ENCODE measurements around the gene MRPS6.

The MRPS6 gene

GRCh38 chr21:34180826-34181359 lies 107.5 kb downstream of the MRPS6 start:
- Histone ChIP-seq H3K9me3 (ENCODE audit: control insufficient read depth, low read length) (no peaks in the 10 kb centered on the region), H3K4me1 (ENCODE audit: control insufficient read depth, insufficient read depth, low read length, poor library complexity, severe bottlenecking) (peaks cover 5% of the 10 kb centered on the region), H3K36me3 (ENCODE audit: control insufficient read depth, insufficient read depth, low read length) (peaks cover 6% of the 10 kb centered on the region), H3K4me3 (ENCODE audit: extremely low read depth, insufficient read depth, low read length, poor library complexity, severe bottlenecking) (no peak overlapping the region), H3K27ac (ENCODE audit: low read depth, low read length, severe bottlenecking) (peak overlapping the region; percentile 72)
- WGBS, 2 experiments (ENCODE audit: insufficient coverage in 2 of 2): 51 to 53% methylated on average over 6 to 9 of the region's 10 CpGs

- WGBS, 2 experiments (ENCODE audit: insufficient coverage in 2 of 2): 68 to 86% methylated on average over 5 of the region's 8 CpGs
- H3K36me3 ChIP-seq (ENCODE audit: control insufficient read depth, insufficient read depth, low read length): peaks cover 6% of the 10 kb centered on the region
- no peaks in the 10 kb centered on the region for H3K9me3 ChIP-seq (ENCODE audit: control insufficient read depth, low read length)
- H3K4me3 ChIP-seq (ENCODE audit: extremely low read depth, insufficient read depth, low read length, poor library complexity, severe bottlenecking): no peak overlapping the region
- peak overlapping the region; percentile 72 for H3K27ac ChIP-seq (ENCODE audit: low read depth, low read length, severe bottlenecking)
- peaks cover 5% of the 10 kb centered on the region for H3K4me1 ChIP-seq (ENCODE audit: control insufficient read depth, insufficient read depth, low read length, poor library complexity, severe bottlenecking)
Observed at GRCh38 chr21:34181431-34182039, 108.2 kb downstream of the MRPS6 start.

- Histone ChIP-seq H3K36me3 (ENCODE audit: control insufficient read depth, insufficient read depth, low read length) (peaks cover 6% of the 10 kb centered on the region), H3K4me3 (ENCODE audit: extremely low read depth, insufficient read depth, low read length, poor library complexity, severe bottlenecking) (no peak overlapping the region), H3K9me3 (ENCODE audit: control insufficient read depth, low read length) (no peaks in the 10 kb centered on the region), H3K4me1 (ENCODE audit: control insufficient read depth, insufficient read depth, low read length, poor library complexity, severe bottlenecking) (peaks cover 5% of the 10 kb centered on the region), H3K27ac (ENCODE audit: low read depth, low read length, severe bottlenecking) (no peak overlapping the region)
- WGBS, 2 experiments (ENCODE audit: insufficient coverage in 2 of 2): 80 to 93% methylated on average over 1 to 3 of the region's 3 CpGs
Observed at GRCh38 chr21:34182436-34182835, 109.1 kb downstream of the MRPS6 start.

- Histone ChIP-seq H3K4me1 (ENCODE audit: control insufficient read depth, insufficient read depth, low read length, poor library complexity, severe bottlenecking) (peaks cover 5% of the 10 kb centered on the region), H3K36me3 (ENCODE audit: control insufficient read depth, insufficient read depth, low read length) (peaks cover 6% of the 10 kb centered on the region), H3K4me3 (ENCODE audit: extremely low read depth, insufficient read depth, low read length, poor library complexity, severe bottlenecking) (no peak overlapping the region), H3K27ac (ENCODE audit: low read depth, low read length, severe bottlenecking) (no peak overlapping the region), H3K9me3 (ENCODE audit: control insufficient read depth, low read length) (no peaks in the 10 kb centered on the region)
- whole genome bisulfite sequencing, 2 experiments (ENCODE audit: insufficient coverage in 2 of 2): 86 to 90% methylated on average over 3 to 5 of the region's 5 CpGs
Observed at GRCh38 chr21:34183331-34183928, 110.1 kb downstream of the MRPS6 start.

GRCh38 chr21:34184232-34184631 lies 110.9 kb downstream of the MRPS6 start:
- H3K36me3 ChIP-seq (ENCODE audit: control insufficient read depth, insufficient read depth, low read length): peaks cover 6% of the 10 kb centered on the region
- H3K4me3 ChIP-seq (ENCODE audit: extremely low read depth, insufficient read depth, low read length, poor library complexity, severe bottlenecking): no peak overlapping the region
- H3K27ac ChIP-seq (ENCODE audit: low read depth, low read length, severe bottlenecking): no peak overlapping the region
- H3K9me3 ChIP-seq (ENCODE audit: control insufficient read depth, low read length): no peaks in the 10 kb centered on the region
- peaks cover 5% of the 10 kb centered on the region for H3K4me1 ChIP-seq (ENCODE audit: control insufficient read depth, insufficient read depth, low read length, poor library complexity, severe bottlenecking)
- 75 to 95% methylated on average over 2 to 3 of the region's 5 CpGs for WGBS, 2 experiments (ENCODE audit: insufficient coverage in 2 of 2)

- H3K9me3 ChIP-seq (ENCODE audit: control insufficient read depth, low read length): no peaks in the 10 kb centered on the region
- H3K27ac ChIP-seq (ENCODE audit: low read depth, low read length, severe bottlenecking): no peak overlapping the region
- H3K4me1 ChIP-seq (ENCODE audit: control insufficient read depth, insufficient read depth, low read length, poor library complexity, severe bottlenecking): peaks cover 1% of the 10 kb centered on the region
- WGBS, 2 experiments (ENCODE audit: insufficient coverage in 2 of 2): 95 to 96% methylated on average over 11 to 13 of the region's 15 CpGs
- H3K36me3 ChIP-seq (ENCODE audit: control insufficient read depth, insufficient read depth, low read length): peaks cover 6% of the 10 kb centered on the region
- no peak overlapping the region for H3K4me3 ChIP-seq (ENCODE audit: extremely low read depth, insufficient read depth, low read length, poor library complexity, severe bottlenecking)
Observed at GRCh38 chr21:34185026-34185750, 111.8 kb downstream of the MRPS6 start.

GRCh38 chr21:34186109-34186719 lies 112.8 kb downstream of the MRPS6 start:
- Histone ChIP-seq H3K27ac (ENCODE audit: low read depth, low read length, severe bottlenecking) (no peak overlapping the region), H3K36me3 (ENCODE audit: control insufficient read depth, insufficient read depth, low read length) (peaks cover 6% of the 10 kb centered on the region), H3K9me3 (ENCODE audit: control insufficient read depth, low read length) (no peaks in the 10 kb centered on the region), H3K4me1 (ENCODE audit: control insufficient read depth, insufficient read depth, low read length, poor library complexity, severe bottlenecking) (peaks cover 4% of the 10 kb centered on the region), H3K4me3 (ENCODE audit: extremely low read depth, insufficient read depth, low read length, poor library complexity, severe bottlenecking) (no peak overlapping the region)
- WGBS, 2 experiments (ENCODE audit: insufficient coverage in 2 of 2): 94 to 95% methylated on average over 11 to 12 of the region's 12 CpGs

GRCh38 chr21:34187935-34188334 lies 114.6 kb downstream of the MRPS6 start:
- WGBS, 2 experiments (ENCODE audit: insufficient coverage in 2 of 2): 80 to 96% methylated on average over 1 to 6 of the region's 6 CpGs
- H3K4me3 ChIP-seq (ENCODE audit: extremely low read depth, insufficient read depth, low read length, poor library complexity, severe bottlenecking): no peak overlapping the region
- H3K9me3 ChIP-seq (ENCODE audit: control insufficient read depth, low read length): no peaks in the 10 kb centered on the region
- H3K36me3 ChIP-seq (ENCODE audit: control insufficient read depth, insufficient read depth, low read length): no peaks in the 10 kb centered on the region
- no peak overlapping the region for H3K27ac ChIP-seq (ENCODE audit: low read depth, low read length, severe bottlenecking)
- peaks cover 7% of the 10 kb centered on the region for H3K4me1 ChIP-seq (ENCODE audit: control insufficient read depth, insufficient read depth, low read length, poor library complexity, severe bottlenecking)

GRCh38 chr21:34189506-34189905 lies 116.1 kb downstream of the MRPS6 start:
- Histone ChIP-seq H3K4me1 (ENCODE audit: control insufficient read depth, insufficient read depth, low read length, poor library complexity, severe bottlenecking) (peaks cover 7% of the 10 kb centered on the region), H3K4me3 (ENCODE audit: extremely low read depth, insufficient read depth, low read length, poor library complexity, severe bottlenecking) (no peak overlapping the region), H3K9me3 (ENCODE audit: control insufficient read depth, low read length) (no peaks in the 10 kb centered on the region), H3K27ac (ENCODE audit: low read depth, low read length, severe bottlenecking) (no peak overlapping the region), H3K36me3 (ENCODE audit: control insufficient read depth, insufficient read depth, low read length) (peaks cover 3% of the 10 kb centered on the region)
- WGBS, 2 experiments (ENCODE audit: insufficient coverage in 2 of 2): 86 to 100% methylated on average over 1 to 3 of the region's 3 CpGs

GRCh38 chr21:34190576-34191321 lies 117.4 kb downstream of the MRPS6 start:
- H3K4me1 ChIP-seq (ENCODE audit: control insufficient read depth, insufficient read depth, low read length, poor library complexity, severe bottlenecking): peaks cover 7% of the 10 kb centered on the region
- WGBS, 2 experiments (ENCODE audit: insufficient coverage in 2 of 2): 58 to 62% methylated on average over 2 of the region's 7 CpGs
- peaks cover 3% of the 10 kb centered on the region for H3K36me3 ChIP-seq (ENCODE audit: control insufficient read depth, insufficient read depth, low read length)
- H3K4me3 ChIP-seq (ENCODE audit: extremely low read depth, insufficient read depth, low read length, poor library complexity, severe bottlenecking): no peak overlapping the region
- H3K27ac ChIP-seq (ENCODE audit: low read depth, low read length, severe bottlenecking): no peak overlapping the region
- no peaks in the 10 kb centered on the region for H3K9me3 ChIP-seq (ENCODE audit: control insufficient read depth, low read length)
